GM21447 (cell line): ENCODE measurements around the gene FRS2.

Experiments
- ATAC-seq: cut with Tn5 transposase; IDR thresholded peaks from one replicate; pipeline ENCODE4 v1.9.1; 2021; ENCODE audit not compliant: unreplicated experiment

Gene FRS2

DNA sequence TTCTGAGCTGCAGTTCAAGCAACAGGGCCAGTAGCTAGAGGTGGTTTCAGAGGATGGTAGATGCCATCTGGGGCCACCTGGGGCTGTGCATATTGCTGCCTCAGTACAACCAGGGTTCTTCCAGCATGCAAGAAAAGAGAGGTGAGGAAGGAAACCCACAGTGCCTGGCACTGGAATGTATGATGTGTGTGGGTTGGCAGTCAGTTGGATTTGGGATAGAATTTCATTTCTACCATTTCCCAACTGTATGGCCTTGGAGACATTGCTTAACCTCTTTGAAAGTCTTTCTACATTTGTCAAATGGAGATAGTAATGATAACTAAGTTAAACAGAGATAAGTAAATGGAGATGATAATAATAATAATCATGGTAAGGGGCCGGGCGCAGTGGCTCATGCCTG lies 150.7 kb downstream of the FRS2 start:
- ATAC-seq = no peak

DNA sequence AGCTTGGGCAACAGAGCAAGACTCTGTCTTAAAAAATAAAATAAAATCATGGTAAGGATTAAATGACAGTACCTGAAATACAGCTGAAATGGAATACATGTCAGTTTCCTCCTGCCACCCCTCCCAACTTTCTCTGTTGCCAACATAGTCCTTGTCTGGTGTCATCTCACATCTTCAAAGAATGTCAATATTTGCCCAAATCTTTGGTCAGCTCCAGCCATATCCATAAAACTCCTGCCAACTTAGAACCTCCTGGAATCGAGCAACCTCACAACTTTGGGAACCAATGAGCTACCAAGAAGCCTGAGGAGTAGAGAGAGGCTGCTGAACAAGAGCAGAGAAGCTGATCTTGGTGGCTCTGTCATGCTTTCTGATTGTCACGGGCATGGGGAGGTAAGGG lies 151.4 kb downstream of the FRS2 start:
- ATAC-seq = no peak

DNA sequence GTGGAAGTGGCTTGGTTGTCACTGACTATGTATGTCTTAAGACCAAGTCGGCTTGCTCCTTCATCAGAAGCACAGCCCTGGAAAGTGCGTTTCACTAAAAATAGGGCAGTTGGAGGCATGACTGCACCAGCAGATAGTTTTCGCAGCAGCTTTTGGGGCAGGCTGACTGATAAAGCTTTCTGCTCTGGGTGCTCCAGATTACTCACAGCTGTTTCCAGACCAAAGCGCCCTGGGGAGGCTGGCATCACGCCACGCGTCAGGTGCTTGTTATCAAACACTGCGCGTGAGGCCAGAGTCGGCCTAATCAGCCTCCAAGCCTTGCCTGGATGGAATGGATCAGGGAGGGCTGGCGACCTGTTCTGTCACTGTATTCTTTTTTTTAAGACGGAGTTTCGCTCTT lies 153.8 kb downstream of the FRS2 start:
- no peak for ATAC-seq

DNA sequence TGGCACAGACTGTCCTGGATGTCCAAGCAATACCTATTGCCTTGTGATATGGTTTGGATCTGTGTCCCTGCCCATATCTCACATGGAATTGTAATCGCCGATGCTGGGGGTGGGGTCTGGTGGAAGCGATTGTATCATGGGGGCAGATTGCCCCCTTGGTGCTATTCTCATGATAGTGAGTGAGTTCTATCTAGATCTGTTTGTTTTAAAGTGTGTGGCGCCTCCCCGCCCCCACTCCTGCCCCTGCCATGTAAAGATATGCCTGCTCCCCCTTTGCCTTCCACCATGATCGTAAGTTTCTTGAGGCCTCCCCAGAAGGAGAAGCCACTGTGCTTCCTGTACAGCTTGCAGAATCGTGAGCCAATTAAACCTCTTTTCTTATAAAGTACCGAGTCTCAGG lies 157.3 kb downstream of the FRS2 start:
- ATAC-seq = no peak
